Activated CD4-positive, alpha-beta T cell treated with anti-CD3 and anti-CD28 coated beads, Interleukin-2, amount 50 U/mL, for 24 hours (primary cell): Measurements from ENCODE around the gene PRR23E.

ENCODE experiments used
- DNase-seq, 2 donors: peaks; one replicate each; pipeline ENCODE4 v3.0.0-alpha.2; 2020; ENCODE audit warnings: low read depth in 1 of 2, low spot score in 1 of 2

PRR23E gene

GRCh38 chr3:127222163-127222562 is 29.2 kb downstream of the PRR23E start:
- no peak for DNase-seq

DNA sequence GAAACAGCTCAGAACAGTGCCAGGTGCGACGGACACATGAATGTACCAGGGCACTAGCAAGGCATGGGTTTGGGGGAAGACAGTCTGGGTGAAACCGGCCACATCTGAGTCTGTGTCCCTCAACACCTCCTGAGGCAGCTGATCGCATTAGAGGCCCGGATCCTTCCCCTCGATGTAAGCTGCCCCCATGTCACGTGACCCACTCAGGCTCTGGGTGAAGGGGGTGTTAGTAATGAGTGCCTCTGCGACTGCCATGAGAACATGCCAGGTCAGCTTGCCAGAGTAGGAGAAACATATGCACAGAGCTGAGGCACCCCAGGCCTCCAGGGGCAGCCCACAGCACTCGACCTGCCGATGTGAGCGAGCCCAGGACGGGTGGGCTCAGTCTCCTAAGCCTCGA is 29.7 kb downstream of the PRR23E start:
- DNase-seq: no peak

DNA sequence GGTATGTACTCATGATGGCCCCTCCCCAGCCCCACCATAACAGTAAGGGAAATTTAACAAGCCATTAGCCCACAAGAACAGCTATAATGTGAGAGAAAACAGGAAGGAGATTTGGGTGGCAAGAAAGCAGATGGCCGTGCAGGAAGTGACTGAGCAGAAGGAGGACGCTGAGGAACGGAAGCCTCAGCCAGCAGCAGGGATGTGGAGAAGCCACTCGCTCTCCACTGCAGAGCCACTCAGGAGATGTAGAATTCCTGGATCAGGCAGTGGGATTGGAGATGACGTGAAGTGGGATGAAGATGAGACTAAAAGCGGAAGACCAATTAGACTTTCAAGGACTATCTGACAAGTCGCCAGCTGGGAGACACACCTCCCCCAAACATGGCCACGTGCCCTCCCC is 31.2 kb downstream of the PRR23E start:
- DNase-seq: no peak

DNA sequence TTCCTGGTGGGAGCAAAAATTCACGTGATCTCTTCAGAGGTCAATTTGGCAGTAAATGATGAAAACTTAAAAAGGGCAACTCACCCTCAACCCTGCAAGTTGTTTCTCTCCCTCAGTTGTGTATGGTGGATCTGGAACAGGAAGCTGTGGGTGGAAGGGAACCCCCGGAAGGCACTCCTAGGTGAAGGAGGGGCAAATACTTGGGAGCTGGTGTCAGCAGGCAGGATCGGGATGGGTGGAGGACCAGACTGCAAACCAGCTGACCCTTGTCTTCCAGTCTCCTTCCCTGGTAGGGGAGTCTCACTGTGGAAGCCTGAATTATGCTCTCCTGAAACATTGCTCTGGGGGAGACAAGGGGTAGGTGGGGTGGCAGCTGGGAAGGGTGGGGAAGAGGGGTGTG is 33.5 kb downstream of the PRR23E start:
- DNase-seq: no peak

DNA sequence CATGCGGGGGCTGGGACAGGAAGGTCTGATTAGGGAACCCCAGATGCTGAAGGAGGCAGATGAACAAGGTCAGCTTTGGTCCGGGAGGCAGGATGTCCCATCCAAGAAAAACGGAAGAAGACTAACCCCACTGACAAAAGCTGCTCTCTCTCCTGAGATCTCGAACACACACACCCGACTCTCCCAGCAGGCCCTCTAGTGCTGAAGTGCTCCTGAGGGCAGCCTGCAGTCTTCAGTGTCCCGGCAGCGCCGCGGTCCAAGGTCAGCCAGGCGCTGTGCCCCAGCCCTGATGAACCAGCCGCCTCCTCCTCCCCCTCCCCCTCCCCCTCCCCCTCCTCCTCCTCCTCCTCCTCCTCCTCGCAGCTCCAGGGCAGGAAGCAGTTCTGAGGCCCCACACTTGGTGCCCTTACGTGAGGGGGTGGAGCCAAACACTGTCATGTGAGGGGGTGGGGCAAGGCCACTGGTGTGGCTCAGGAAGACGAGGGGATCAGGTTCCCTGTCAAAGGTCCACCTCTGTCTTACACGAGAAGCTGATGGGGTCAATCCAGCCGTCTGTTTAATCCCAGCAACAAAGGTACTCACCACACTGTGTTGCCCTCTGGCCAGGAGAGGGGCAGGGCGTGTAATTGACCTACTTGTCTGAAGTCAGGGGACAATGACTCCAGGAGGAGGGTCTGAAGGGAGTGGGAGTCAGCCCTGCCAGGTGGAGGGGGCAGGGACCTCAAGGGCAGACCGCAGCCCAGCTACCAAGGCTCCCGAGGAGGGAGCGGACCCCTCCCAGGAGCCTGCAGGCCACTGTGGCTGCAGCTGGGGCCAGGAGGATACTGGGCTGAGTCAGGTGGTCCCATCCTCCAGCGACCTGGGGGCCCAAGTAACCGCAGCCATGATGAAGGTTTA is 34.3 kb downstream of the PRR23E start:
- no peak for DNase-seq

DNA sequence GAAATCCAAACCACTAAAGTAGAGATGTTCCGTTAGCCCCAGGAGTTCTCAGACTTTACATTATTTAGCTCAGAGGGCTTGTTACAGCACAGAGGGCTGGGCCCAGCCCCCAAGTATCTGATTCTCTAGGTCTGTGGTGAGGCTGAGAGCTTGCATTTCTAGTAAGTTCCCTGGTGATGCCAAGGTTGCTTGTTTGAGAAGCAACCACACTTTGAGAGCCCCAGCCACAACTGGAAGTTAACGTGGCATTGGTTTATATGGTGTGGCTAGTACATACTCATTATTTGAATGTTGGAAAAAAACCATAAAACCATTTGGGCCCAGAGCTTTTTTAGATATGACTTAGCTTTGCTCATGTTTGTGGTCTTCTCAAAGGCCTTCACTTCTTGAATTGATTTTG is 35.9 kb downstream of the PRR23E start:
- no peak for DNase-seq

- DNase-seq: no peak
These were observed 40.4 kb downstream of the PRR23E start for GRCh38 chr3:127233371-127233770.

GRCh38 chr3:127234778-127235177 is 41.8 kb downstream of the PRR23E start:
- no peak for DNase-seq

DNA sequence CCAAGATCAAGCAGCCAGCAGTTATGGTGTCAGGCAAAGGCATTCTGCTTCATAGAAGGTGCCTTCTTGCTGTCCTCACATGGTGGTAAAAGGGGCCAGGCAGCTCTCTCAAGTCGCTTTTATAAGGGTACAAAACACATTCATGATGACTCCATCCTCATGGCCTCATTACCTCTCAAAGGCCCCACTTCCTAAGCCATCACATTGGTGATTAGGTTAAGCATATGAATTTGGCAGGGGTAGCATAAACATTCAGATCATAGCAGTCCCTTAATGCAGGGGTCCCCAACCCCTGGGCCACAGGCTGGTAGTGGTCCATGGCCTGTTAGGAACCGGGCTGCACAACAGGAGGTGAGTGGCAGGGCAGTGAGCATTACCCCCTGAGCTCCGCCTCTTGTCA is 42.8 kb downstream of the PRR23E start:
- no peak for DNase-seq

DNA sequence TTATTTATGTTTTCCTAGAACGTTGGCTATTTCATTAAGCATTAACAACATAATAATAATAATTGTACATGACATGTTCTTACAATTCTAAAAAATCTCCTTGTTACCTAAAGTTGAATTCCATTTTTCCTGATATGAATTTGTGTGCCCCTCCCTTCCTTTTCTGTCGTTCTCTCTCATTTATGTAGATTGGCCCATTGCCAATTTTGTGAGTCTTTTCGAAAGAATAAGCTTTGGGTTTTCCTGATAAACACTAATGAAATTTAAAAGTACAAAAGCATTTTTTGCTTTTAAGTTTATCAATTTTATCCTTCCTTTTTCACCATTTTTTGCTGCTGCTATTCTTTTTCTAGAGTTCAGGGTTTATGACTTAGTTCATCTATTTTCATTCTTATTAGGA is 44.9 kb downstream of the PRR23E start:
- no peak for DNase-seq

GRCh38 chr3:127238602-127239001 is 45.7 kb downstream of the PRR23E start:
- no peak for DNase-seq

DNA sequence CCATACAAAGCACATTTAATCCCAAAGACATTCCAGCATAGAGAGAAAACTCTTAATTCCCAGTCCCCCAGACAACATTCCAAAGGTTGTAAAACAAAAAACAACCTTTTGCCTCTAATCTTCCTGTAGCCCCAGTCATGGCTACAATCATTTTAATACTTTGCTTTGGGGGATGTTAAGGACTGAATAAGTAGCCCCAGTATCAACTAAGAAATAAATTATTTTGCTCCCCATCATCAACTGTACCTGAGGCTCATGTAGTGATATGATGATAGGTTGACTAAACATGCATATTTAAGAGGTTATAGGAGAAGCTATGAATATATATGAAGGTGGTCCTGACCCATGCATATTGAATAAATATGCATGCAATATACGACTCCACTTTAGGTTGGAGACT is 54.4 kb downstream of the PRR23E start:
- DNase-seq: no peak
